HL-60/S4 (cell line): Measurements from ENCODE around the gene PPP2R2D.

Source experiments
- in situ Hi-C: fragments of 300-500 bp; cut with MboI; formaldehyde crosslinking; loops from 2 replicates; pipeline ENCODE4 v1.14.3; 2022; ENCODE audit warnings: low sequenced_read_pairs

PPP2R2D gene

DNA sequence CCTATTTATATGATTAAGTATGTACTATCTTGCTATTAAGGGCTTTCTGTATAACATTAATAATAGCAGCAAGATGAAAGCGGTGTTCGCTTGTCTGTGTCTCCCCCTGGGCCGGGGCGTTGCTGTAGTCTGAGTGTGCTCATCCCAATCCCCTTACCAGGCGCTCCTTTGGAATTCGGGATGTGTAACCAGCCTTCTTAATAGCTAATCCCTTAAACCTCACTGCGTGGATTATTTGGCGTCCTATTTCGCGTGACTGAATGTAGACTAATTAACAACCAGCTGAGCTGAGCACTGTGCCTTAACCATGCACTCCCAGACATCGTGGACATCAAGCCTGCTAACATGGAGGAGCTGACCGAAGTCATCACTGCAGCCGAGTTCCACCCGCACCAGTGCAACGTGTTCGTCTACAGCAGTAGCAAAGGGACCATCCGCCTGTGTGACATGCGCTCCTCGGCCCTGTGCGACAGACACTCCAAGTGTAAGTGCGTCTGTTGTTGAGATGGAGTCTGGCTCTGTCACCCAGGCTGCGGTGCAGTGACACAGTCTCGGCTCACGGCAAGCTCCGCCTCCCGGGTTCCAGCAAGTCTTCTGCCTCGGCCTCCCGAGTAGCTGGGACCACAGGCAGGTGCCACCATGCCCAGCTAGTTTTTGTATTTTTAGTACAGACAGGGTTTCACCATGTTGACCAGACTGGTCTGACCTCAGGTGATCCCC is 44.3 kb downstream of the PPP2R2D start:
- in situ Hi-C loops = no loop called here

- in situ Hi-C loops = no loop called here
Observed at GRCh38 chr10:131946321-131946751, 45.5 kb downstream of the PPP2R2D start.

GRCh38 chr10:131946880-131947279 is 46.1 kb downstream of the PPP2R2D start:
- in situ Hi-C loops = no loop called here

DNA sequence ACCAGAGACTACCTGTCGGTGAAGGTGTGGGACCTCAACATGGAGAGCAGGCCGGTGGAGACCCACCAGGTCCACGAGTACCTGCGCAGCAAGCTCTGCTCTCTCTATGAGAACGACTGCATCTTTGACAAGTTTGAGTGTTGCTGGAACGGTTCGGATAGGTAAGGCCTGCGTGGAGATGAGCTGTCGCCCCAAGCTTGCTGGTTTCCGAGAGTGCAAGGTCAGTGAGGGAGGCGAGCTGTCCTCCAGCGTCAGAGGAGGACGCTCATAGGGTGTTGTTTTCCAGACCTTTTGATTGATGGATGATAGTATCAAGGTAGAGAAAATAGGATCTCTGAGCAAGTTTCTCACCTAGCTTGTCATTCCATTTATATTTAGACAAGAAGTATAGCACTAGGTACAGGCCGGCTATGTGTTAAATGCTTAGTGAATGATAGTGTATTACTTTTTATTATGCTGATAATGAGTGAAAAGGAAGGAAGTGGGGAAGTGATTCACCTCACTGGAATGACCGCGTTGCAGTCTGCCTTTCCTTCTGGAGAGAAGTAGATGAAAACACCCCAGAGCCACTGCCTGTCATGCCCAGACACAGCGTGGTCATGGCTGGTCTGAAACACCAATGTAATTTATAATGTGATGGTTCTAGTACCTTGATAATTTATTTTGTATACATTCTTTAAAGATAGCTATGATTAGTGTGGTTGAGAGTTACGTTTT is 47.0 kb downstream of the PPP2R2D start:
- in situ Hi-C loops = no loop called here

DNA sequence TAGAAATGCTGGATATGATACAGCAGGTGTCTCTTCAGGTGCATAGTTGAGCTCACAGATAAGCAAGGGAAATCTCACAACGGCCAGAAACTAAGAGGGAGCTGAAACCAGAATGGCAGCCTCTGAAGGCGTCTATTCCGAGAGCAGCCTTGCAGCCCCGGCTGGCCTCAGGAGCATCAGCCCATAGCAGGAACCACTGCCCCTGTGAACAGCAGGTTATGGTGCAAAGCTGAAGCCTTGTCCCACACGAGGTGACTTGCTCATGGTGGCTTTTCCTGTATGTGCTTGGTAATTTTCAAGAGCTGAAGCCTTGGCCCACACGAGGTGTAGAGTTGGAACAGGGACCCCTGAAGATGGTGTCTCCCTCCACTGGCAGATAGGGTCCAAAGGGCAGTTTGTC is 47.7 kb downstream of the PPP2R2D start:
- in situ Hi-C loops = no loop called here

DNA sequence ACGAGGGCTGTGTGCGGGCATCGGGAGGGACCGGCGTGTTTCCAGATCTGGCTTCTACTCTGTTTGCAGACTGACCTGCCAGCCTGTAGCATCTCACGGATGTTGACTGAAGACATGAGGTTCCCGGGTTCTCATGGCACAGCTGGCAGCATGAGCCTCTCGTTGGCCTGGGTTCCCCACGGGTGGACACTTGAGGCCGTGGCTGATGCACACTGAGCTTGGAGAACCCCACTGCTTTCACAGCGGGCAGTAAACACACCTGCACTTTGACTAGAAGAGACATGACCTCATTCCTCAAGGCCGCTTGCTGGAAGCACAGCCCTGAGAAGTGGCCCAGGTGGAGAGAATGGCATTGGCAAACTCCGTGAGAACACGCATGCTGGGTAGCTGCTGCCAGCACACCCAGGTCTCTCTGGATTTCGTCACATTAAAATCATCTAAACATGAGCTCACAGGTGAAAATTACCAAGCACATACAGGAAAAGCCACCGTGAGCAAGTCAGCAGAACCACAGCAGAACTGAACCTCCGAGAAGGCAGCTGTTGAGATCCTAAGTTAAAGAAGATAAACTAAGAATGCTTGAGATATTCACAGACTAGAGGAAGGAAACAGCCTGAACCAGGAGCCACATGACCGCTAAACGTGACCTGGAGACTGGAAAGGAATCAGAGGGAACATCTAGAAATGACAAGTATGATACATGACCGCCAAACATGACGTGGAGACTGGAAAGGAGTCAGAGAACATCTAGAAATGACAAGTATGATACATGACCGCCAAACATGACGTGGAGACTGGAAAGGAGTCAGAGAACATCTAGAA is 48.4 kb downstream of the PPP2R2D start:
- in situ Hi-C loops = no loop called here

DNA sequence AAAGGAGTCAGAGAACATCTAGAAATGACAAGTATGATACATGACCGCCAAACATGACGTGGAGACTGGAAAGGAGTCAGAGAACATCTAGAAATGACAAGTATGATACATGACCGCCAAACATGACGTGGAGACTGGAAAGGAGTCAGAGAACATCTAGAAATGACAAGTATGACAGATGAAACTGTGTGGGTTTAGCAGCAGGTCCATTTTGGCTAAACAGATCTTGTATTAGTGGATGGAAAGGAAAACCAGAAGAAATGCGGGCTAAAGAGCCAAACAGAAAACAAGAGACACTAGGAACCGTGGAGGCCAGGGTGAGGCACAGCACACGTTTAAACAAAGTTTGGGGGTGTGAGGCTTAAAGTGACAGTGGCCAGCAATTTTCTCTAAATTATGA is 49.1 kb downstream of the PPP2R2D start:
- in situ Hi-C loops = loop anchor here (10.0 kb wide), 1 partner anchor 65 kb away; no protein-coding TSS in a partner anchor

GRCh38 chr10:131954356-131954965 is 53.7 kb downstream of the PPP2R2D start:
- in situ Hi-C loops = loop anchor here (10.0 kb wide), 1 partner anchor 70 kb away; no protein-coding TSS in a partner anchor

DNA sequence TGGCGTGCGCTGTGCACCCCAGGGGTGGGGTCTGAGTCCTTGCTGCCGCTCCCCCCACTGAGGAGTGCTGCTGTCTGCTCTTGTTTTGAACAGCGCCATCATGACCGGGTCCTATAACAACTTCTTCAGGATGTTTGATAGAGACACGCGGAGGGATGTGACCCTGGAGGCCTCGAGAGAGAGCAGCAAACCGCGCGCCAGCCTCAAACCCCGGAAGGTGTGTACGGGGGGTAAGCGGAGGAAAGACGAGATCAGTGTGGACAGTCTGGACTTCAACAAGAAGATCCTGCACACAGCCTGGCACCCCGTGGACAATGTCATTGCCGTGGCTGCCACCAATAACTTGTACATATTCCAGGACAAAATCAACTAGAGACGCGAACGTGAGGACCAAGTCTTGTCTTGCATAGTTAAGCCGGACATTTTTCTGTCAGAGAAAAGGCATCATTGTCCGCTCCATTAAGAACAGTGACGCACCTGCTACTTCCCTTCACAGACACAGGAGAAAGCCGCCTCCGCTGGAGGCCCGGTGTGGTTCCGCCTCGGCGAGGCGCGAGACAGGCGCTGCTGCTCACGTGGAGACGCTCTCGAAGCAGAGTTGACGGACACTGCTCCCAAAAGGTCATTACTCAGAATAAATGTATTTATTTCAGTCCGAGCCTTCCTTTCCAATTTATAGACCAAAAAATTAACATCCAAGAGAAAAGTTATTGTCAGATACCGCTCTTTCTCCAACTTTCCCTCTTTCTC is 55.0 kb downstream of the PPP2R2D start:
- in situ Hi-C loops = loop anchor here (10.0 kb wide), 1 partner anchor 71 kb away; no protein-coding TSS in a partner anchor

DNA sequence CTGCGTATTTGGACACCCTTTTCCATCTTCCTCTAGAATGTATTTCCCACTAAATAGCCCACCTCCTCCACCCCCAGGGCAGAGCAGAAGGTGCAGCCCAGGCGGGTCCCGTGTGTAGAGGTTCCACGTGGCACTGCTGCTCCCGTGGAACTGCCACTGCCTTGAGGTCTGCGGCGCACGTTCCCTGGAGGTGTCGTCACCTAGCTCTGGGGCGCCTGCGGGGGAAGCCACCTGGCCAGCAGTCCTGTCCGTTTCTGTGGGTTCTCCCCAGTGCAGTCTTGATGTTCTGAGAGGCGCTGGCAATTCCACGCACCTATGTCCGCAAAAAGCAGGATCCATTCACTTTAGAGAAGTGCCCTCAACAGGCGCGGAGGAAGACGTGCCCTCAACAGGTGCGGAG is 59.0 kb downstream of the PPP2R2D start:
- in situ Hi-C loops = loop anchor here (10.0 kb wide), 1 partner anchor 75 kb away; no protein-coding TSS in a partner anchor

DNA sequence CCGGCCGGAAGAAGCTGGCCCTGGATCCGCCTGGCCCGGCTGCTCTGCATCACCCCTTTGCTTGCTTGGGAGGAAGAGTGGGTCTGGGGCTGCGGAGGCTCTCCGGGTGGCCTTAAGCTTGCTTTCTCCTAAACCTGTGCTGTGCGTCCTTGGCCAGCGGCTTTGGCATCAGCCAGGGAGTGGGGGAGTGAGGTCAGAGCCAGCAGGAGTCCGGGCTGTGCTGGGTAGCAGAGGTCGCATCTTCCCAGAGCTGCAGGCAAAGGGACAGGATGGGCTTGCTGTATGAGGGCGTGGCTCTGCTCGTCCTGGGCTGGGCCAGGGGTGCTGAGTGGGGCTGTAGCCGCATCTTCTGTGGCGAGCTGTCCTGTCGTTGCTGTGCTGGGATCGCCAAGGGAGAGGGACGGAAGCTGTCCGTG is 59.8 kb downstream of the PPP2R2D start:
- in situ Hi-C loops = no loop called here

GRCh38 chr10:131961047-131961776 is 60.4 kb downstream of the PPP2R2D start:
- in situ Hi-C loops = no loop called here

GRCh38 chr10:131961777-131962662 is 61.2 kb downstream of the PPP2R2D start:
- in situ Hi-C loops = no loop called here

GRCh38 chr10:131963350-131963749 is 62.5 kb downstream of the PPP2R2D start:
- in situ Hi-C loops = no loop called here

DNA sequence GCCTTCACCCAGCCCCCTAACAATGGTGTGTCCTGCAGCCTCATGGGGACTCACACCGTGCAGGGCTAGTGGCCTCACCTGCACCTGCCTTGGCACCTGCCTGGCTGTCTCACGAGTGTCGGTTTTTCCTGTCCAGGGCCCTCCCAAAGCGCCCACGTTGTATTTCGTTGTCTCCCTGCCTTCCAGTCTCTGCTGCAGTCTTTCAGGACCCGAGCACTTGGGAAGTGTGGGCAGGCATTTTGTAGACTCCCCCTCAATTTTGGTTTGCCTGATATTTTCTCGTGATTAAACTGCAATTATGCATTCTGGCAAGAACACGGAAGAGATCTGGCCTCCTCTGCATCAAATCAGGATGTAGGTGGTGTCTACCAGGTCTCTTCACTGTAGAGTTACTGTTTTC is 63.0 kb downstream of the PPP2R2D start:
- in situ Hi-C loops = no loop called here

DNA sequence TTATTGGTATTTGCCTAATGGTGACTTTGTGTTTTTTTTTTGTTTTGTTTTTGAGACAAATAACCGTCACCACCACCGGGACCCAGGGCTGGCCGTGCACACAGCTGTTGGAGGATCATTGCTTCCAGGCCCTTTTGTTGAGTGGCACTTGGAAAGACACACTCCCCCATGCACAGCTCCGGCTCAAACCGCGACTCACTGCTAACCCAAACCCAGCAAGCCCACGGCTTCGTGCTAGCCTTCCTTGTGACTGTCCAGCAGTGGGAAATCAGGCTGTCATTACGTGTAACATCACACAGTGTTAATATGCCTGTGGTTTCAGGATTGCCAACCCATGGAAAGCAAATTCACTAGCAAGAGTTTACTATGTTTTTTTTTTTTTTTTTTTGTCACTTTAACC is 63.5 kb downstream of the PPP2R2D start:
- in situ Hi-C loops = no loop called here

GRCh38 chr10:131968949-131969348 is 68.1 kb downstream of the PPP2R2D start:
- in situ Hi-C loops = no loop called here

DNA sequence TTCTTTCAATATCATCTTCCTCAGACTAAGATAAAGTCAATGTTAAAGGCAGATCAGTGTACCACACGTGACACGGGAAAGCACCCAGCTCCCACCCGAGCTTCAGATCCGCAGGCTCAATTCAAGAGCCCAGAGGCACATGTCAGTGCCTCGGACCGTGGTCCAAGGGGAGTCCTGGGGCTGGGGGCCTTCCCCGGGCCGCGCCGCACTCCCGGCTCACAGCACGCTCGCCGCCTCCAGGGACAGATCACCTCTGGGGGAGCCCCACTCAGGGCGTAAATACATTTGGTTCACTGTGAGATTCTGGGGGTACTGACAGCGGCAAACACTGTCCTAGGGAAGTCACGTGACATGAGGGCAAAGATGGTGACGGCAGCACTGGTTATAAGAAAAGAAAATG is 70.1 kb downstream of the PPP2R2D start:
- in situ Hi-C loops = no loop called here

GRCh38 chr10:131971591-131971990 is 70.8 kb downstream of the PPP2R2D start:
- in situ Hi-C loops = no loop called here
